Neural cell (in vitro differentiated cells): ENCODE results near the gene DTHD1. TPM values are rescaled to one million over a fixed set of nuclear protein-coding genes. Genes with fewer than 3 reads are reported as not detected.

Experiments used
- H2AFZ ChIP-seq: fragments of 200-600, 300-800 bp; sonication (generic), shearing (Covaris generic); 2 replicates; pipeline ENCODE4 v1.6.0; 2014; ENCODE audit warnings: low read depth, mild to moderate bottlenecking, antibody characterized with exemption, low read length, moderate library complexity
- H3F3A ChIP-seq: fragments of 200-600 bp; shearing (Covaris generic); 2 replicates; pipeline ENCODE4 v1.6.1; 2016; ENCODE audit warnings: mild to moderate bottlenecking, moderate library complexity, mixed read lengths, antibody characterized with exemption, low read length; ENCODE audit not compliant: insufficient read depth, poor library complexity, severe bottlenecking
- H3K27ac ChIP-seq: fragments of 200-600, 300-800 bp; sonication (generic), shearing (Covaris generic); 2 replicates; pipeline ENCODE4 v1.5.1; 2014; ENCODE audit warnings: mild to moderate bottlenecking, low read length, moderate library complexity
- H3K27me3 ChIP-seq: fragments of 300-800, 200-600 bp; sonication (generic), shearing (Covaris generic); 2 replicates; pipeline ENCODE4 v1.6.0; 2014; ENCODE audit warnings: mild to moderate bottlenecking, low read depth, low read length, moderate library complexity; ENCODE audit not compliant: insufficient read depth
- H3K36me3 ChIP-seq: fragments of 300-800, 200-600 bp; sonication (generic), shearing (Covaris generic); 2 replicates; pipeline ENCODE4 v1.5.1; 2014; ENCODE audit warnings: mild to moderate bottlenecking, antibody characterized with exemption, low read length, moderate library complexity; ENCODE audit not compliant: insufficient read depth
- H3K4me2 ChIP-seq: fragments of 300-800, 200-600 bp; sonication (generic), shearing (Covaris generic); 2 replicates; pipeline ENCODE4 v1.6.0; 2014; ENCODE audit warnings: mild to moderate bottlenecking, low read length
- H3K4me3 ChIP-seq: fragments of 300-800, 200-600 bp; sonication (generic), shearing (Covaris generic); 2 replicates; pipeline ENCODE4 v1.5.1; 2014; ENCODE audit warnings: mild to moderate bottlenecking, low read length, moderate library complexity
- H3K79me2 ChIP-seq: fragments of 200-600 bp; shearing (Covaris generic); replicated peaks from 2 replicates; pipeline ENCODE4 v1.6.0; 2014; ENCODE audit warnings: mild to moderate bottlenecking, low read length, moderate library complexity; ENCODE audit not compliant: insufficient read depth
- H3K9ac ChIP-seq: fragments of 300-800, 200-600 bp; sonication (generic), shearing (Covaris generic); 2 replicates; pipeline ENCODE4 v1.6.1; 2016; ENCODE audit warnings: mild to moderate bottlenecking, low read length, mixed read lengths
- H3K9me2 ChIP-seq: fragments of 200-600 bp; shearing (Covaris generic); 2 replicates; pipeline ENCODE4 v1.6.1; 2016; ENCODE audit warnings: mild to moderate bottlenecking, low read length, mixed read lengths; ENCODE audit not compliant: insufficient read depth
- H3K9me3 ChIP-seq: fragments of 200-600, 300-800 bp; sonication (generic), shearing (Covaris generic); 2 replicates; pipeline ENCODE4 v1.6.1; 2016; ENCODE audit warnings: mild to moderate bottlenecking, mixed run types, low read length, moderate library complexity, mixed read lengths
- H4K20me1 ChIP-seq: fragments of 200-600 bp; shearing (Covaris generic); 2 replicates; pipeline ENCODE4 v1.6.1; 2016; ENCODE audit warnings: mild to moderate bottlenecking, mixed run types; ENCODE audit not compliant: insufficient read depth
- CTCF ChIP-seq: fragments of 450-650 bp; IDR thresholded peaks from 2 replicates; pipeline ENCODE4 v1.5.1; 2014; ENCODE audit warnings: antibody characterized with exemption, mild to moderate bottlenecking, moderate library complexity; ENCODE audit not compliant: poor library complexity, severe bottlenecking
- EP300 ChIP-seq: fragments of 450-650 bp; conservative IDR thresholded peaks from 2 replicates; pipeline ENCODE4 v1.6.1; 2014; ENCODE audit warnings: antibody characterized with exemption, mild to moderate bottlenecking, moderate library complexity; ENCODE audit not compliant: poor library complexity, severe bottlenecking
- EZH2 ChIP-seq: fragments of 200-600, 300-800 bp; shearing (Covaris generic), sonication (generic); IDR thresholded peaks from 2 replicates; pipeline ENCODE4 v1.6.1; 2014; ENCODE audit warnings: antibody characterized with exemption, low read length, borderline replicate concordance, mild to moderate bottlenecking; ENCODE audit not compliant: insufficient read depth, poor library complexity, severe bottlenecking
- MXI1 ChIP-seq: fragments of 450-650 bp; conservative IDR thresholded peaks from 2 replicates; pipeline ENCODE4 v1.6.1; 2014; ENCODE audit warnings: antibody characterized with exemption, mild to moderate bottlenecking; ENCODE audit not compliant: poor library complexity, severe bottlenecking
- POLR2AphosphoS5 ChIP-seq: IDR thresholded peaks from 2 replicates; pipeline ENCODE4 v1.6.1; 2012
- RAD21 ChIP-seq: fragments of 450-650 bp; conservative IDR thresholded peaks from 2 replicates; pipeline ENCODE4 v1.6.1; 2014; ENCODE audit warnings: antibody characterized with exemption, mild to moderate bottlenecking, moderate library complexity
- REST ChIP-seq: IDR thresholded peaks from 2 replicates; pipeline ENCODE4 v1.6.1; 2012; ENCODE audit warnings: borderline replicate concordance
- SMC3 ChIP-seq: fragments of 450-650 bp; conservative IDR thresholded peaks from 2 replicates; pipeline ENCODE4 v1.6.1; 2014; ENCODE audit warnings: antibody characterized with exemption, mild to moderate bottlenecking, moderate library complexity; ENCODE audit not compliant: poor library complexity
- TAF1 ChIP-seq: IDR thresholded peaks from 2 replicates; pipeline ENCODE4 v1.6.1; 2012; ENCODE audit warnings: low read depth
- polyA plus RNA-seq: library from polyadenylated mRNA; depleted of rRNA; stranded (reverse); fragments of >200 nt; gene quantifications from 2 replicates; pipeline ENCODE4 v1.2.3, GENCODE V29; 2014

Gene DTHD1
- polyA plus RNA-seq, 1 donor from 2014 or later, result not detected

GRCh38 chr4:36292556-36293188 lies 11.3 kb downstream of the DTHD1 start:
- Histone ChIP-seq H3K4me3 (no peak overlapping the region), H3K36me3 (no peaks in the 10 kb centered on the region), H3K4me2 (peak overlapping the region; percentile 22), H3F3A (no peaks in the 10 kb centered on the region), H4K20me1 (no peaks in the 10 kb centered on the region), H3K9me3 (no peaks in the 10 kb centered on the region), H3K9ac (no peak overlapping the region), H3K9me2 (no peaks in the 10 kb centered on the region), H3K27ac (no peak overlapping the region), H3K27me3 (no peaks in the 10 kb centered on the region), H2AFZ (no peak overlapping the region), H3K79me2 (no peaks in the 10 kb centered on the region)
- TF ChIP-seq EP300, result no peak
- no peak for TF ChIP-seq RAD21
- no peak for TF ChIP-seq CTCF
- no peak for TF ChIP-seq REST
- TF ChIP-seq TAF1, result no peak
- TF ChIP-seq EZH2, result no peak

GRCh38 chr4:36301127-36301526 lies 19.7 kb downstream of the DTHD1 start:
- H3K36me3 ChIP-seq, result no peaks in the 10 kb centered on the region
- no peaks in the 10 kb centered on the region for H4K20me1 ChIP-seq
- H3K9ac ChIP-seq, result no peak overlapping the region
- no peaks in the 10 kb centered on the region for H3K9me3 ChIP-seq
- no peak overlapping the region for H2AFZ ChIP-seq
- H3K79me2 ChIP-seq, result no peaks in the 10 kb centered on the region
- no peak overlapping the region for H3K27ac ChIP-seq
- no peak overlapping the region for H3K4me2 ChIP-seq
- H3K27me3 ChIP-seq, result no peaks in the 10 kb centered on the region
- TF ChIP-seq MXI1 (no peak), CTCF (no peak), RAD21 (no peak), TAF1 (no peak), EZH2 (no peak), REST (no peak), EP300 (no peak), POLR2AphosphoS5 (no peak), SMC3 (no peak)
- no peak overlapping the region for H3K4me3 ChIP-seq
- H3F3A ChIP-seq, result no peaks in the 10 kb centered on the region
- no peaks in the 10 kb centered on the region for H3K9me2 ChIP-seq
